Mesenchymal stem cell (in vitro differentiated cells and primary cell): ENCODE measurements around the gene CDSN.

ENCODE experiments used
- DNase-seq: peaks from one replicate; pipeline ENCODE4 v3.0.0-alpha.2; 2013
- H2AFZ ChIP-seq: one replicate; pipeline ENCODE4 v1.6.1; 2013; ENCODE audit warnings: low read depth, mild to moderate bottlenecking, control low read depth, inconsistent platforms, low read length, moderate library complexity
- H2AK5ac ChIP-seq: 2 replicates; pipeline ENCODE4 v1.6.1; 2013; ENCODE audit warnings: low read length, moderate library complexity, mild to moderate bottlenecking, inconsistent platforms; ENCODE audit not compliant: severe bottlenecking
- H2BK120ac ChIP-seq: one replicate; pipeline ENCODE4 v1.6.1; 2013; ENCODE audit warnings: low read depth, mild to moderate bottlenecking, inconsistent platforms, low read length, moderate library complexity
- H2BK12ac ChIP-seq, 2 experiments: one replicate each; pipeline ENCODE4 v1.6.1; 2013; ENCODE audit warnings: inconsistent platforms in 2 of 2, low read length in 2 of 2, mild to moderate bottlenecking in 2 of 2, moderate library complexity in 2 of 2, control low read depth in 1 of 2
- H2BK15ac ChIP-seq: one replicate; pipeline ENCODE4 v1.6.1; 2013; ENCODE audit warnings: mild to moderate bottlenecking, low read depth, inconsistent platforms; ENCODE audit not compliant: poor library complexity, severe bottlenecking
- H2BK5ac ChIP-seq: 2 replicates; pipeline ENCODE4 v1.6.1; 2013; ENCODE audit warnings: low read depth, mild to moderate bottlenecking, low read length, control low read depth, inconsistent platforms; ENCODE audit not compliant: poor library complexity, severe bottlenecking
- H3K14ac ChIP-seq, 2 experiments: one replicate each; pipeline ENCODE4 v1.6.1; 2013; ENCODE audit warnings: inconsistent platforms in 2 of 2, low read length in 2 of 2, control low read depth in 1 of 2, mild to moderate bottlenecking in 1 of 2, moderate library complexity in 1 of 2
- H3K18ac ChIP-seq, 2 experiments: one replicate each; pipeline ENCODE4 v1.6.1; 2013; ENCODE audit warnings: inconsistent platforms in 2 of 2, low read length in 2 of 2, control low read depth in 1 of 2, low read depth in 1 of 2, mild to moderate bottlenecking in 1 of 2
- H3K23ac ChIP-seq, 2 experiments: one replicate each; pipeline ENCODE4 v1.6.1; 2013; ENCODE audit warnings: inconsistent platforms in 2 of 2, low read length in 2 of 2, mild to moderate bottlenecking in 2 of 2, moderate library complexity in 2 of 2, control low read depth in 1 of 2
- H3K27ac ChIP-seq: 2 replicates; pipeline ENCODE4 v1.5.1; 2013; ENCODE audit warnings: mild to moderate bottlenecking, moderate library complexity, low read length, control low read depth, inconsistent platforms; ENCODE audit not compliant: poor library complexity, severe bottlenecking
- H3K27me3 ChIP-seq, 2 experiments: 2 replicates each; pipeline versions ENCODE4 v1.6.1 to v1.7.0; 2013; ENCODE audit warnings: low read length in 2 of 2, mild to moderate bottlenecking in 2 of 2, moderate library complexity in 2 of 2, control low read depth in 1 of 2, inconsistent platforms in 1 of 2; ENCODE audit not compliant: control insufficient read depth in 1 of 2, insufficient read depth in 1 of 2
- H3K36me3 ChIP-seq, 2 experiments: 2 replicates each; pipeline versions ENCODE4 v1.6.1 to v1.7.0; 2013; ENCODE audit warnings: low read length in 2 of 2, control low read depth in 1 of 2, inconsistent platforms in 1 of 2, low read depth in 1 of 2, mild to moderate bottlenecking in 1 of 2; ENCODE audit not compliant: insufficient read depth in 2 of 2, control insufficient read depth in 1 of 2
- H3K4ac ChIP-seq, 2 experiments: one replicate each; pipeline ENCODE4 v1.6.1; 2013; ENCODE audit warnings: inconsistent platforms in 2 of 2, low read length in 2 of 2, mild to moderate bottlenecking in 2 of 2, moderate library complexity in 2 of 2, control low read depth in 1 of 2, low read depth in 1 of 2
- H3K4me1 ChIP-seq: 2 replicates; pipeline ENCODE4 v1.6.1; 2013; ENCODE audit warnings: low read depth, low read length, control low read depth; ENCODE audit not compliant: control insufficient read depth, insufficient read depth
- H3K4me2 ChIP-seq: 2 replicates; pipeline ENCODE4 v1.6.1; 2013; ENCODE audit warnings: low read length, mild to moderate bottlenecking, inconsistent platforms; ENCODE audit not compliant: poor library complexity, severe bottlenecking
- H3K4me3 ChIP-seq, 2 experiments: 2 replicates each; pipeline versions ENCODE4 v1.5.1 to v1.7.0; 2013; ENCODE audit warnings: low read length in 2 of 2, mild to moderate bottlenecking in 2 of 2, control low read depth in 1 of 2, low read depth in 1 of 2; ENCODE audit not compliant: insufficient read depth in 1 of 2
- H3K79me1 ChIP-seq: replicated peaks from 2 replicates; pipeline ENCODE4 v1.6.1; 2013; ENCODE audit warnings: mild to moderate bottlenecking, control low read depth, low read length, inconsistent platforms; ENCODE audit not compliant: poor library complexity, severe bottlenecking
- H3K9ac ChIP-seq: 2 replicates; pipeline ENCODE4 v1.7.0; 2013; ENCODE audit warnings: mild to moderate bottlenecking, low read length, moderate library complexity
- H3K9me3 ChIP-seq: 2 replicates; pipeline ENCODE4 v1.7.0; 2013; ENCODE audit warnings: mild to moderate bottlenecking, low read length; ENCODE audit not compliant: control insufficient read depth
- H4K8ac ChIP-seq: one replicate; pipeline ENCODE4 v1.6.1; 2013; ENCODE audit warnings: inconsistent platforms, mild to moderate bottlenecking, low read length, moderate library complexity
- H4K91ac ChIP-seq: one replicate; pipeline ENCODE4 v1.6.1; 2013; ENCODE audit warnings: mild to moderate bottlenecking, low read length, inconsistent platforms
- WGBS: methylation state at CpG from one replicate; pipeline ENCODE4 v1.1.7; 2013; ENCODE audit warnings: mixed read lengths; 5-methylcytosine and 5-hydroxymethylcytosine counted together

CDSN gene

GRCh38 chr6:31092769-31093505 lies 27.3 kb downstream of the CDSN start:
- 71% methylated on average over 8 of the region's 12 CpGs for WGBS
- Histone ChIP-seq H3K79me1 (no peaks in the 10 kb centered on the region), H2BK12ac (no peak overlapping the region), H3K27ac (no peak overlapping the region), H3K36me3 (no peaks in the 10 kb centered on the region), H3K4me2 (no peak overlapping the region), H3K23ac (no peak overlapping the region), H3K14ac (no peak overlapping the region), H3K4me3 (no peak overlapping the region), H2BK5ac (no peak overlapping the region), H2AK5ac (no peak overlapping the region), H2BK15ac (no peak overlapping the region), H3K4me1 (peaks cover 1% of the 10 kb centered on the region), H3K4ac (no peak overlapping the region), H3K18ac (no peak overlapping the region), H2BK120ac (no peak overlapping the region), H3K27me3 (no peaks in the 10 kb centered on the region), H3K9ac (no peak overlapping the region), H4K91ac (no peak overlapping the region), H2AFZ (no peak overlapping the region), H4K8ac (no peak overlapping the region), H3K9me3 (no peaks in the 10 kb centered on the region)
- DNase-seq, result peak; percentile 57

GRCh38 chr6:31092238-31092637 lies 28.0 kb downstream of the CDSN start:
- Histone ChIP-seq H4K8ac (no peak overlapping the region), H4K91ac (no peak overlapping the region), H3K23ac (no peak overlapping the region), H3K9ac (no peak overlapping the region), H2AK5ac (no peak overlapping the region), H2BK12ac (no peak overlapping the region), H2BK15ac (no peak overlapping the region), H2AFZ (no peak overlapping the region), H3K27me3 (no peaks in the 10 kb centered on the region), H3K36me3 (no peaks in the 10 kb centered on the region), H3K27ac (no peak overlapping the region), H3K79me1 (no peaks in the 10 kb centered on the region), H3K18ac (no peak overlapping the region), H3K4ac (no peak overlapping the region), H3K4me3 (no peak overlapping the region), H3K4me2 (no peak overlapping the region), H3K9me3 (no peaks in the 10 kb centered on the region), H2BK5ac (no peak overlapping the region), H3K14ac (no peak overlapping the region), H3K4me1 (peaks cover 1% of the 10 kb centered on the region), H2BK120ac (no peak overlapping the region)
- no peak for DNase-seq
- 91% methylated on average over 2 of the region's 2 CpGs for WGBS

GRCh38 chr6:31091680-31092079 lies 28.6 kb downstream of the CDSN start:
- peaks cover under 1% of the 10 kb centered on the region for H3K4me1 ChIP-seq
- H2AFZ ChIP-seq, result no peak overlapping the region
- no peak overlapping the region for H3K4ac ChIP-seq
- no peaks in the 10 kb centered on the region for H3K27me3 ChIP-seq
- H4K8ac ChIP-seq, result no peak overlapping the region
- H3K36me3 ChIP-seq, result no peaks in the 10 kb centered on the region
- H3K18ac ChIP-seq, result no peak overlapping the region
- H3K4me3 ChIP-seq, result no peak overlapping the region
- H3K4me2 ChIP-seq, result no peak overlapping the region
- no peak overlapping the region for H3K27ac ChIP-seq
- H2BK15ac ChIP-seq, result no peak overlapping the region
- H3K23ac ChIP-seq, result no peak overlapping the region
- no peak overlapping the region for H2BK12ac ChIP-seq
- H3K79me1 ChIP-seq, result no peaks in the 10 kb centered on the region
- H2BK120ac ChIP-seq, result no peak overlapping the region
- WGBS, result 0% methylated on average over 1 of the region's 3 CpGs
- H3K9me3 ChIP-seq, result no peaks in the 10 kb centered on the region
- H3K14ac ChIP-seq, result no peak overlapping the region
- no peak overlapping the region for H2BK5ac ChIP-seq
- H2AK5ac ChIP-seq, result no peak overlapping the region
- H4K91ac ChIP-seq, result no peak overlapping the region
- no peak overlapping the region for H3K9ac ChIP-seq
- DNase-seq, result no peak

GRCh38 chr6:31090973-31091364 lies 29.3 kb downstream of the CDSN start:
- Histone ChIP-seq H3K4me2 (no peak overlapping the region), H3K36me3 (no peaks in the 10 kb centered on the region), H2AFZ (no peak overlapping the region), H3K4ac (no peak overlapping the region), H2BK5ac (no peak overlapping the region), H4K91ac (no peak overlapping the region), H3K4me1 (no peaks in the 10 kb centered on the region), H3K4me3 (no peak overlapping the region), H2BK15ac (no peak overlapping the region), H3K79me1 (no peaks in the 10 kb centered on the region), H4K8ac (no peak overlapping the region), H2BK12ac (no peak overlapping the region), H3K23ac (no peak overlapping the region), H3K14ac (no peak overlapping the region), H3K18ac (no peak overlapping the region), H3K9me3 (no peaks in the 10 kb centered on the region), H3K27me3 (no peaks in the 10 kb centered on the region), H3K27ac (no peak overlapping the region), H2AK5ac (no peak overlapping the region), H2BK120ac (no peak overlapping the region), H3K9ac (no peak overlapping the region)
- no peak for DNase-seq
- 96% methylated on average over 6 of the region's 6 CpGs for WGBS
